Lung (tissue), 12 donors: ENCODE measurements around the gene ACOX1. TPM values are rescaled to one million over a fixed set of nuclear protein-coding genes. Genes with fewer than 3 reads are reported as not detected.

Source experiments
- ATAC-seq: fragments of 200-7000 bp; cut with Tn5 transposase; one replicate; pipeline ENCODE4 v1.9.1; 2020; ENCODE audit warnings: moderate number of reproducible peaks; ENCODE audit not compliant: insufficient read depth, low FRiP score
- DNase-seq, 3 donors: peaks; one replicate each; pipeline ENCODE4 v3.0.0-alpha.2; 2013 to 2017
- H3K27ac ChIP-seq, 2 donors: one replicate each; pipeline ENCODE4 v1.5.1; 2013; ENCODE audit warnings: mild to moderate bottlenecking in 2 of 2, moderate library complexity in 2 of 2, control low read depth in 1 of 2, inconsistent platforms in 1 of 2, low read depth in 1 of 2, low read length in 1 of 2
- H3K27me3 ChIP-seq, 3 donors: one replicate each; pipeline ENCODE4 v1.5.1; 2013; ENCODE audit warnings: low read length in 2 of 3; ENCODE audit not compliant: control insufficient read depth in 3 of 3, insufficient read depth in 3 of 3
- H3K36me3 ChIP-seq, 4 donors: one replicate each; pipeline ENCODE4 v1.5.1; 2013; ENCODE audit warnings: low read length in 4 of 4, mild to moderate bottlenecking in 1 of 4, moderate library complexity in 1 of 4; ENCODE audit not compliant: control insufficient read depth in 4 of 4, insufficient read depth in 4 of 4
- H3K4me1 ChIP-seq, 5 donors: one replicate each; pipeline ENCODE4 v1.5.1; 2013; ENCODE audit warnings: low read length in 5 of 5, mild to moderate bottlenecking in 2 of 5, moderate library complexity in 1 of 5; ENCODE audit not compliant: control insufficient read depth in 5 of 5, insufficient read depth in 5 of 5
- H3K4me3 ChIP-seq: one replicate; pipeline ENCODE4 v1.5.1; 2013; ENCODE audit warnings: mild to moderate bottlenecking, control low read depth, moderate library complexity
- H3K9ac ChIP-seq, 2 donors: one replicate each; pipeline ENCODE4 v1.5.1; 2013; ENCODE audit warnings: low read length in 2 of 2, control low read depth in 1 of 2; ENCODE audit not compliant: insufficient read depth in 1 of 2
- H3K9me3 ChIP-seq, 4 donors: one replicate each; pipeline ENCODE4 v1.5.1; 2013; ENCODE audit warnings: low read length in 3 of 4, mild to moderate bottlenecking in 1 of 4, moderate library complexity in 1 of 4; ENCODE audit not compliant: control insufficient read depth in 4 of 4, insufficient read depth in 3 of 4
- WGBS, 2 donors: extraction: QIAGEN DNeasy Blood & Tissue Kit; methylation state at CpG; one replicate each; pipeline ENCODE4 v1.1.7; 2013; 5-methylcytosine and 5-hydroxymethylcytosine counted together
- polyA plus RNA-seq, 2 donors: library from polyadenylated mRNA; stranded (reverse); fragments of 200-250 nt; gene quantifications; one replicate each; pipeline ENCODE4 v1.2.1, GENCODE V29; 2013
- total RNA-seq, 2 donors: library from RNA; depleted of rRNA in 1 of 2; stranded (reverse); fragments of >200 nt in 1 of 2; gene quantifications; one replicate each; pipeline ENCODE4 v1.2.1, GENCODE V29; 2014 to 2021
- TF ChIP-seq, protein P1 (sequence below): IDR thresholded peaks from 2 replicates; pipeline ENCODE4 v1.5.1; 2012; ENCODE audit warnings: mild to moderate bottlenecking; ENCODE audit errors: control extremely low read depth, extremely low read depth
- donor health status: control.
- donor health status: control.
- donor health status: Bipolar disorder and iron deficiency.
- donor health status: healthy.
- donor health status: DM: yes; HTN: yes; CAD: no.

Gene ACOX1
- total and polyA plus RNA-seq, 4 donors = 19.9 to 80.1 (median 45.9) TPM

DNA sequence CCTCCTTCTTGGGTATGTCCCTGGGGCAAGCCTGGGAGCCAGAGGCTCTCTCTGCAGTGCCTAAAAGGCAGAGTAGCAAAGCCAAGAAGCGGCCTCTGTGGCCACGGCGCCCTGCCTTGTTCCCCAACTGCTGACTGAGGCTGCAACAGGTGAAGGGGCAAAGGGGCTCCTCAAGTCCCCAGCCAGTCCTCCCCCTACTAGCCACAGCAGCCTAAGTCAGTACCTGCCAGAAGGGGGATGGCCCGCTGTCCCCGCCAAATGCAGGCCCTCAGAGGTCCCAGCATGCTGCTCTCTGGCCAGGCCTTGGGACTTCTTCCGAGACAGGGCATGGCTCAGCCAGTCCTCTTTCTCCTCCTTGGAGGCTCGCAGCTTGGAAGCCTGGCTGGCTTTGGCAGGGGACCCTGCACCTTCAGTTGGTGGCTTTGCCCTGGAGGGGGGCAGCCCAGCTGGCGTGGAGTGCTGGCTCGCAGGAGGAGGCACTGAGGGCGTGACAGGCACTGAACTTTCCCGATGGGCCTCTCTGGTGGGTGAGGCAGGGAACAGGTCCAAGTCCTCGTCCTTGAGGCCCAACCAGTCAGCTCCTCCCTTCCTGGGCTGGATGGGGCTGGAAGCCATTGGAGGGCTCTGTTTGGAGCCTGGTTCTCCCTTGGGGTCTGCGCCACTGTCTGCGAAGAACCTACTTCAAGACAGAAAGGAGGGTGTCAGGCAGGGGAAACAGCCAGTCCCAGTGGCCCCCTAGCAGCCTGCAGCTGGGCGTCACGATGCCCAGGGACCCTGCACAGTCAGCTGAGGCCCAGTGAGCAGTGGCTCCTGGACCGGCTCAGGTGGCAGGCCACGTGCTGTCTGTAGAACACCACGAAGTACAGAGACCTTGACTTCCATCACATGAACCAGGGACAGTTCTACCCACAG is 55.7 kb downstream of the ACOX1 start:
- WGBS, 2 donors = 79 to 85% methylated on average over 19 of the region's 19 CpGs
- H3K36me3 ChIP-seq = no peaks in the 10 kb centered on the region
- TF ChIP-seq, protein P1, sequence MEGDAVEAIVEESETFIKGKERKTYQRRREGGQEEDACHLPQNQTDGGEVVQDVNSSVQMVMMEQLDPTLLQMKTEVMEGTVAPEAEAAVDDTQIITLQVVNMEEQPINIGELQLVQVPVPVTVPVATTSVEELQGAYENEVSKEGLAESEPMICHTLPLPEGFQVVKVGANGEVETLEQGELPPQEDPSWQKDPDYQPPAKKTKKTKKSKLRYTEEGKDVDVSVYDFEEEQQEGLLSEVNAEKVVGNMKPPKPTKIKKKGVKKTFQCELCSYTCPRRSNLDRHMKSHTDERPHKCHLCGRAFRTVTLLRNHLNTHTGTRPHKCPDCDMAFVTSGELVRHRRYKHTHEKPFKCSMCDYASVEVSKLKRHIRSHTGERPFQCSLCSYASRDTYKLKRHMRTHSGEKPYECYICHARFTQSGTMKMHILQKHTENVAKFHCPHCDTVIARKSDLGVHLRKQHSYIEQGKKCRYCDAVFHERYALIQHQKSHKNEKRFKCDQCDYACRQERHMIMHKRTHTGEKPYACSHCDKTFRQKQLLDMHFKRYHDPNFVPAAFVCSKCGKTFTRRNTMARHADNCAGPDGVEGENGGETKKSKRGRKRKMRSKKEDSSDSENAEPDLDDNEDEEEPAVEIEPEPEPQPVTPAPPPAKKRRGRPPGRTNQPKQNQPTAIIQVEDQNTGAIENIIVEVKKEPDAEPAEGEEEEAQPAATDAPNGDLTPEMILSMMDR = no peak
- H3K9ac ChIP-seq = no peak overlapping the region
- H3K4me1 ChIP-seq = no peaks in the 10 kb centered on the region
- H3K9me3 ChIP-seq = no peaks in the 10 kb centered on the region
- DNase-seq (no peak), ATAC-seq (no peak)
- H3K27me3 ChIP-seq = no peaks in the 10 kb centered on the region
- no peak overlapping the region for H3K4me3 ChIP-seq
- no peak overlapping the region for H3K27ac ChIP-seq

DNA sequence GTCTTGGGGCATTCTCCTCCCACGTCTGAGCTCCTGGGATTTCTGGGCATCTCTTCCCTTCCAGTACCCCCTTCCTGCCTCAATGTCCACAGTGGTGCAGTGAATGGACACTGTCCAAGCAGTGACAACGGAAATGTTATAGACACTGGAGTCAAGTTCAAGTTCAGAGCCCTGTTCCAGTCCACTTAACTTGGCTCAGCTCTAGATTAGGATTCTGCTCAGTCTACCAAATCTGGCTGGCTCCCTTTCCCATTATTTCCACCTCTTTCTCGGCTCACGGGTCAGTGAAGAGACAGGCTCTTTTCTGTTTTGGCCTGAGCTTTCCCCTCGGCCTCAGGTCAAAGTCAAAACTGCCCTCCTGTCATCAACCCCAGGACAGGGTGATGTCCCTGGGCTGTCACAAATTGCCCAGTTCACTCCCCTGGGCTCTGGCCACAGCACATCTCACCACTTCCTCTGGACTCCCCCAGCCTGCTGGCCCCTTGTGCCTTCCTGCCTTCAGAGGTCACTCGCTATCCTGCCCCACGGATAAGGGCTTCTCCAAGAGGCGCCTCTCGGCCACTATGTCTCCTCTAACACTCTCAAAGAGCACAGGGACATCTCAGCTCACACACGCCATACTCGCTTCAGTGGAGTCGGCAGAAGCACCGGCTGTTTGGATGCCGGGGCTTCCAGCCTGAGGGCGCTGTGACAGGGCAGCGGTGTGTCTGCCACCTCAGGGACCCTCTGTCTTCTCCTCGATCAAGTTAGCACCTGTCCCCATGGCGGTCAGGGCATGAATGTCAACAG is 56.6 kb downstream of the ACOX1 start:
- TF ChIP-seq, protein P1 = no peak
- H3K4me1 ChIP-seq = no peaks in the 10 kb centered on the region
- H3K4me3 ChIP-seq = no peak overlapping the region
- no peak overlapping the region for H3K9ac ChIP-seq
- peaks cover 0 to 3% (median 0%) of the 10 kb centered on the region in 4 donors for H3K36me3 ChIP-seq
- H3K27ac ChIP-seq = no peak overlapping the region
- no peaks in the 10 kb centered on the region for H3K9me3 ChIP-seq
- no peaks in the 10 kb centered on the region for H3K27me3 ChIP-seq
- 87 to 90% methylated on average over 18 of the region's 18 CpGs for WGBS, 2 donors
- DNase-seq (no peak), ATAC-seq (no peak)

DNA sequence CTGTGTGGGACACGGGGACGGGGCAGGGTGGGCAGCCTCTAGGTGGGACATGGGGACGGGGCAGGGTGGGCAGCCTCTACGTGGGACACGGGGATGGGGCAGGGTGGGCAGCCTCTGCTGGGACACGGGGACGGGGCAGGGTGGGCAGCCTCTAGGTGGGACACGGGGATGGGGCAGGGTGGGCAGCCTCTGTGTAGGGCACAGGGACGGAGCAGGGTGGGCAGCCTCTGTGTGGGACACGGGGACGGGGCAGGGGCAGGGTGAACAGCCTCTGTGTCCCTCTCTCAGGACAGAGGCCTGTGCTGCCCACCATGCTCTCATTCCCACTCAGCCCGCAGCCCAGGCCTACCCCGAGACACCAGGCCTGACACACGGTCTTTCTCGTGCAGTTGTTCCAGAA is 57.4 kb downstream of the ACOX1 start:
- Histone ChIP-seq H3K9me3 (no peaks in the 10 kb centered on the region), H3K36me3 (peaks cover 0 to 4% (median 0%) of the 10 kb centered on the region in 4 donors), H3K27me3 (no peaks in the 10 kb centered on the region), H3K4me1 (no peaks in the 10 kb centered on the region), H3K27ac (no peak overlapping the region), H3K4me3 (no peak overlapping the region), H3K9ac (no peak overlapping the region)
- DNase-seq = no peak
- ATAC-seq = no peak
- TF ChIP-seq, protein P1 = no peak
- WGBS, 2 donors = 97% methylated on average over 15 of the region's 15 CpGs
